ENCODE measurements around the gene RGS7. TPM values are rescaled to one million over a fixed set of nuclear protein-coding genes. Genes with fewer than 3 reads are reported as not detected.

Gene RGS7
- total and polyA plus RNA-seq, 2 of the 8 experiments (the other 6 are each of a cell fraction or from before 2014, with no cell fraction given): 1.6 to 3.0 TPM

DNA sequence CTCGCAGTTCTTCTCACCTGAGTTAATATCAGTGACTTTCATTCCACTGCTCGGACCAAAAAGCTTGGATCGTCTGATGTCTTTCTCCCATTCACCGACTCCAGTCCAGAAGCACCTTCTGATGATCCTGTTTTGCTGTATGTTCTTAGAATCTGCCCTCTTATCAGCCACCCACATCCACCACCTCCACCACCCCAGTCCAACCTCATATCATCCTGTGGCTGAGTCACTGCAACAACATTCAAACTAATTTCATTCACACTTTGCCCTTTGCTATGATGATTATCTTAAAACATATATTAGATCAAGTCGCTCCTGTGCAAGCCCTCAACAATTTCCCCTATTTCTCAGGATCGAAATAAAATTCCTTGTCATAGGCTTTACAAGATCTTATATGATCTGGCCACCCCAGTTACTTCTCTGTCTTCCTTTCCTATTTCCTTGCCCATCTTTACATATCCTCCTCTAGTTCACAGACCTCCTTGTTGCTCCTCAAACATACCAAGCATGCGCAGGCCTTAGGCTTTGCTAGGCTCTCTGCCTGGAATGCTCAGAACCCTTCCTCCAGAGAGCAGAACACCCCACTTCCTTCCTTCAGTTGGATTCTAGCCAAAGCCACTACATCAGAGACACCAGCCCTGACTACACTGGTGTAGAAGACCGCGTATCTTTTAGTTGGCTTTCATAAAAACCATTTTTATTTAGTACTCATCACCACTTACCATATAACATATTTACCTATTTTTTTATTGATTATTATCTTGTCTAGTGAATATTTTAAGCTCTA, 409.4 kb downstream of the RGS7 start:
- no peak for DNase-seq (ENCODE audit: low read depth in 1 of 2, low spot score in 2 of 2)
- Histone ChIP-seq H3K79me1 (ENCODE audit: low read depth, low read length) (no peaks in the 10 kb centered on the region), H3K9me3 (ENCODE audit: insufficient read depth in 2 of 2, low read depth in 1 of 2, low read length in 1 of 2) (no peaks in the 10 kb centered on the region), H2AK5ac (ENCODE audit: low read depth, low read length) (no peak overlapping the region), H2AFZ (ENCODE audit: low read length) (no peak overlapping the region), H3K4ac (replicated peaks; ENCODE audit: insufficient read length, low read depth, low read length) (no peak overlapping the region), H3K79me2 (ENCODE audit: control insufficient read depth in 1 of 2, insufficient read depth in 2 of 2, low read length in 2 of 2) (no peaks in the 10 kb centered on the region), H2BK120ac (replicated peaks; ENCODE audit: low read depth, low read length) (no peak overlapping the region), H2BK5ac (ENCODE audit: low read depth, low read length) (no peak overlapping the region), H2BK15ac (ENCODE audit: low read length) (no peak overlapping the region), H3K23ac (ENCODE audit: insufficient read length) (no peak overlapping the region), H3K4me3 (ENCODE audit: extremely low read depth in 1 of 4, insufficient read depth in 2 of 4, low read depth in 3 of 4, low read length in 4 of 4) (no peak overlapping the region), H4K91ac (replicated peaks; ENCODE audit: insufficient read length, low read length) (no peak overlapping the region), H4K5ac (ENCODE audit: insufficient read length, low read depth, low read length) (no peak overlapping the region), H3K18ac (ENCODE audit: extremely low read depth, low read length) (no peak overlapping the region), H3K4me1 (replicated peaks in 1 of 4; ENCODE audit: control insufficient read depth in 3 of 4, insufficient read depth in 4 of 4, low read length in 3 of 4) (no peaks in the 10 kb centered on the region), H3K36me3 (ENCODE audit: control insufficient read depth in 2 of 4, insufficient read depth in 4 of 4, low read length in 3 of 4) (no peaks in the 10 kb centered on the region), H3K4me2 (ENCODE audit: insufficient read depth in 1 of 2, low read depth in 2 of 2, low read length in 2 of 2) (no peak overlapping the region), H3K23me2 (ENCODE audit: low read depth, low read length) (no peaks in the 10 kb centered on the region), H2BK12ac (ENCODE audit: low read depth, low read length) (no peak overlapping the region; the same call in 1 of the 2 replicates), H4K20me1 (replicated peaks in 1 of 2; ENCODE audit: control insufficient read depth in 1 of 2, insufficient read depth in 2 of 2, low read length in 2 of 2) (no peaks in the 10 kb centered on the region), H3K27ac (ENCODE audit: low read depth, low read length) (no peak overlapping the region), H3K56ac (replicated peaks; ENCODE audit: insufficient read length, low read depth, low read length) (no peak overlapping the region), H3K9ac (replicated peaks in 1 of 4; ENCODE audit: extremely low read depth in 1 of 4, low read depth in 3 of 4, low read length in 3 of 4) (no peak overlapping the region), H2BK20ac (ENCODE audit: low read length) (no peak overlapping the region), H4K8ac (ENCODE audit: extremely low read depth, insufficient read depth, low read length) (no peak overlapping the region), H3K27me3 (replicated peaks in 1 of 4; ENCODE audit: control insufficient read depth in 3 of 4, extremely low read depth in 1 of 4, insufficient read depth in 3 of 4, low read length in 3 of 4) (peaks cover 0 to 1% (median 0%) of the 10 kb centered on the region in 4 experiments; a peak in 1 of 7 replicates), H3K14ac (ENCODE audit: insufficient read length) (no peak overlapping the region)
- FAIRE-seq: no peak
- TF ChIP-seq EZH2 (IDR thresholded peaks at IDR 0.05; ENCODE audit: low read depth, low read length, severe bottlenecking) (no peak), TAF7 (optimal IDR thresholded peaks at IDR 0.05; ENCODE audit: borderline replicate concordance, low read depth, low read length) (no peak), SIX5 (IDR thresholded peaks at IDR 0.05; ENCODE audit: low read depth, low read length) (no peak), JUND (IDR thresholded peaks at IDR 0.05; ENCODE audit: low read length) (no peak), BRCA1 (IDR thresholded peaks at IDR 0.05; ENCODE audit: low read depth, low read length) (no peak), FOSL1 (IDR thresholded peaks at IDR 0.05; ENCODE audit: insufficient read depth, low read depth, low read length) (no peak), MAFK (IDR thresholded peaks at IDR 0.05; ENCODE audit: low read depth, low read length) (no peak), NRF1 (IDR thresholded peaks at IDR 0.05; ENCODE audit: low read depth, low read length) (no peak), CBX8 (IDR thresholded peaks at IDR 0.05; ENCODE audit: borderline replicate concordance, low read depth, low read length) (no peak)
- ChIA-PET CTCF (ENCODE audit: partially characterized antibody) (interaction anchor here (0.6 to 2.1 kb wide), 6 partner anchors 10 to 221 kb away, joined by 3 to 11 read pairs (median 4); no protein-coding TSS in a partner anchor), POLR2A (ENCODE audit: partially characterized antibody) (no interaction called here)
- WGBS, 2 experiments (ENCODE audit: extremely low coverage in 1 of 2, insufficient coverage in 1 of 2, insufficient read length in 1 of 2, insufficient replicate concordance in 2 of 2, low coverage in 1 of 2, low lambda C conversion rate in 2 of 2, missing lambda C conversion rate in 1 of 2): 94% methylated on average over 9 of the region's 9 CpGs; no CpG with 5 or more reads in 1 of the 2 experiments
